ENCODE measurements around the gene TRPM4. TPM values are rescaled to one million over a fixed set of nuclear protein-coding genes. Genes with fewer than 3 reads are reported as not detected.
"Not testable (repeated sequence)": the region's sequence is repeated elsewhere in the genome, so short reads cannot be mapped to it uniquely, and the experiment has no call there.

TRPM4 gene
- total RNA-seq, 2 experiments from 2014 or later, result 1.5 to 1.9 TPM

- Mint-ChIP-seq H3K27ac (no peak overlapping the region), H3K9me3 (ENCODE audit: low read depth) (no peaks in the 10 kb centered on the region), H3K4me3 (no peak overlapping the region), H3K4me1 (no peaks in the 10 kb centered on the region), H3K27me3 (peaks cover 7% of the 10 kb centered on the region), H3K36me3 (ENCODE audit: low read depth) (no peaks in the 10 kb centered on the region)
- intact Hi-C loops (cut with DNase I, micrococcal nuclease), result no loop called here
- CTCF ChIA-PET, result no interaction called here
- no peak for DNase-seq
- ATAC-seq, result no peak
- POLR2A ChIA-PET, result no interaction called here
These were observed 10.3 kb downstream of the TRPM4 start for GRCh38 chr19:49167857-49168409.

GRCh38 chr19:49168421-49168820 lies 10.8 kb downstream of the TRPM4 start:
- Mint-ChIP-seq H3K4me3 (no peak overlapping the region), H3K4me1 (no peaks in the 10 kb centered on the region), H3K27me3 (peaks cover 7% of the 10 kb centered on the region), H3K27ac (no peak overlapping the region), H3K36me3 (ENCODE audit: low read depth) (no peaks in the 10 kb centered on the region), H3K9me3 (ENCODE audit: low read depth) (no peaks in the 10 kb centered on the region)
- intact Hi-C loops (cut with DNase I, micrococcal nuclease), result no loop called here
- ChIA-PET POLR2A (no interaction called here), CTCF (no interaction called here)
- no peak for DNase-seq
- no peak for ATAC-seq

GRCh38 chr19:49173198-49173597 lies 15.6 kb downstream of the TRPM4 start:
- intact Hi-C loops (cut with DNase I, micrococcal nuclease), result no loop called here
- POLR2A ChIA-PET, result no interaction called here
- peaks cover 2% of the 10 kb centered on the region for H3K27me3 Mint-ChIP-seq

GRCh38 chr19:49180659-49181058 lies 23.1 kb downstream of the TRPM4 start:
- ChIA-PET POLR2A (no interaction called here), CTCF (interaction anchor here (1.0 kb wide), 1 partner anchor 10 kb away, joined by 4 read pairs; no protein-coding TSS in a partner anchor)
- Mint-ChIP-seq H3K27ac (no peak overlapping the region), H3K36me3 (ENCODE audit: low read depth) (peaks cover 4% of the 10 kb centered on the region), H3K4me1 (peaks cover 5% of the 10 kb centered on the region), H3K9me3 (ENCODE audit: low read depth) (peaks cover 4% of the 10 kb centered on the region), H3K4me3 (no peak overlapping the region), H3K27me3 (peaks cover 5% of the 10 kb centered on the region)
- no peak for ATAC-seq
- DNase-seq, result no peak
- intact Hi-C loops (cut with DNase I, micrococcal nuclease), result no loop called here

More at GRCh38 chr19:49173198-49173597, 15.6 kb downstream of the TRPM4 start:
- CTCF ChIA-PET, result no interaction called here
- no peak for DNase-seq
- peaks cover 5% of the 10 kb centered on the region for H3K4me1 Mint-ChIP-seq
- no peaks in the 10 kb centered on the region for H3K9me3 Mint-ChIP-seq (ENCODE audit: low read depth)
- no peaks in the 10 kb centered on the region for H3K36me3 Mint-ChIP-seq (ENCODE audit: low read depth)
- no peak overlapping the region for H3K4me3 Mint-ChIP-seq
- H3K27ac Mint-ChIP-seq, result no peak overlapping the region
- ATAC-seq, result no peak

GRCh38 chr19:49182010-49182847 lies 24.6 kb downstream of the TRPM4 start:
- intact Hi-C loops (cut with DNase I, micrococcal nuclease); H3K27ac Mint-ChIP-seq; H3K27me3 Mint-ChIP-seq; H3K9me3 Mint-ChIP-seq (ENCODE audit: low read depth); H3K4me3 Mint-ChIP-seq; POLR2A ChIA-PET; H3K36me3 Mint-ChIP-seq (ENCODE audit: low read depth); DNase-seq; ATAC-seq; H3K4me1 Mint-ChIP-seq: not testable (repeated sequence)
- CTCF ChIA-PET, result interaction anchor here (0.6 to 1.3 kb wide), 2 partner anchors 15 to 17 kb away, joined by 3 read pairs; no protein-coding TSS in a partner anchor

GRCh38 chr19:49182848-49183375 lies 25.3 kb downstream of the TRPM4 start:
- no peaks in the 10 kb centered on the region for H3K4me1 Mint-ChIP-seq
- CTCF ChIA-PET, result interaction anchor here (0.6 to 1.3 kb wide), 2 partner anchors 14 to 16 kb away, joined by 3 read pairs; no protein-coding TSS in a partner anchor
- no peak for ATAC-seq

GRCh38 chr19:49186108-49186507 lies 28.5 kb downstream of the TRPM4 start:
- H3K4me1 Mint-ChIP-seq, result peaks cover 7% of the 10 kb centered on the region

More at GRCh38 chr19:49182848-49183375, 25.3 kb downstream of the TRPM4 start:
- H3K27ac Mint-ChIP-seq, result no peak overlapping the region
- DNase-seq, result no peak
- intact Hi-C loops (cut with DNase I, micrococcal nuclease), result no loop called here
- H3K36me3 Mint-ChIP-seq (ENCODE audit: low read depth), result peaks cover 4% of the 10 kb centered on the region
- no peak overlapping the region for H3K4me3 Mint-ChIP-seq
- peaks cover 8% of the 10 kb centered on the region for H3K27me3 Mint-ChIP-seq
- POLR2A ChIA-PET, result no interaction called here
- peaks cover 4% of the 10 kb centered on the region for H3K9me3 Mint-ChIP-seq (ENCODE audit: low read depth)

GRCh38 chr19:49188626-49189200 lies 31.1 kb downstream of the TRPM4 start:
- Mint-ChIP-seq H3K4me3 (no peak overlapping the region), H3K9me3 (ENCODE audit: low read depth) (peaks cover 6% of the 10 kb centered on the region), H3K4me1 (peaks cover 7% of the 10 kb centered on the region), H3K27ac (no peak overlapping the region), H3K27me3 (peaks cover 5% of the 10 kb centered on the region), H3K36me3 (ENCODE audit: low read depth) (peaks cover 4% of the 10 kb centered on the region)
- intact Hi-C loops (cut with DNase I, micrococcal nuclease), result no loop called here
- no peak for DNase-seq
- ChIA-PET POLR2A (interaction anchor here (0.7 kb wide), 1 partner anchor 313 kb away, joined by 3 read pairs; no protein-coding TSS in a partner anchor), CTCF (interaction anchor here (0.7 to 3.3 kb wide), 4 partner anchors 9 to 33 kb away, joined by 4 to 23 read pairs (median 4); no protein-coding TSS in a partner anchor)
- no peak for ATAC-seq

More at GRCh38 chr19:49186108-49186507, 28.5 kb downstream of the TRPM4 start:
- Mint-ChIP-seq H3K27me3 (peaks cover 5% of the 10 kb centered on the region), H3K36me3 (ENCODE audit: low read depth) (peaks cover 4% of the 10 kb centered on the region), H3K9me3 (ENCODE audit: low read depth) (peaks cover 6% of the 10 kb centered on the region), H3K4me3 (no peak overlapping the region), H3K27ac (no peak overlapping the region)
- no peak for ATAC-seq
- ChIA-PET POLR2A (no interaction called here), CTCF (interaction anchor here (0.7 to 3.3 kb wide), 3 partner anchors 12 to 477 kb away, joined by 3 to 23 read pairs (median 3); no protein-coding TSS in a partner anchor)
- no peak for DNase-seq
- intact Hi-C loops (cut with DNase I, micrococcal nuclease), result no loop called here

GRCh38 chr19:49189259-49189658 lies 31.7 kb downstream of the TRPM4 start:
- DNase-seq (no peak), ATAC-seq (no peak)
- peaks cover 7% of the 10 kb centered on the region for H3K4me1 Mint-ChIP-seq
- H3K27me3 Mint-ChIP-seq, result peaks cover 3% of the 10 kb centered on the region
- H3K4me3 Mint-ChIP-seq, result no peak overlapping the region
- intact Hi-C loops (cut with DNase I, micrococcal nuclease), result no loop called here
- POLR2A ChIA-PET, result interaction anchor here (0.7 kb wide), 1 partner anchor 314 kb away, joined by 3 read pairs; no protein-coding TSS in a partner anchor
- H3K9me3 Mint-ChIP-seq (ENCODE audit: low read depth), result peaks cover 2% of the 10 kb centered on the region
- CTCF ChIA-PET, result interaction anchor here (0.7 to 1.2 kb wide), 3 partner anchors 9 to 32 kb away, joined by 4 to 5 read pairs (median 4); no protein-coding TSS in a partner anchor
- no peak overlapping the region for H3K27ac Mint-ChIP-seq
- no peaks in the 10 kb centered on the region for H3K36me3 Mint-ChIP-seq (ENCODE audit: low read depth)

GRCh38 chr19:49190781-49191180 lies 33.2 kb downstream of the TRPM4 start:
- ATAC-seq (no peak), DNase-seq (no peak)
- ChIA-PET CTCF (no interaction called here), POLR2A (no interaction called here)
- peaks cover 3% of the 10 kb centered on the region for H3K27me3 Mint-ChIP-seq
- H3K4me3 Mint-ChIP-seq, result no peak overlapping the region
- H3K27ac Mint-ChIP-seq, result no peak overlapping the region
- H3K4me1 Mint-ChIP-seq, result peaks cover 7% of the 10 kb centered on the region
- H3K9me3 Mint-ChIP-seq (ENCODE audit: low read depth), result peaks cover 2% of the 10 kb centered on the region
- no peaks in the 10 kb centered on the region for H3K36me3 Mint-ChIP-seq (ENCODE audit: low read depth)
- intact Hi-C loops (cut with DNase I, micrococcal nuclease), result loop anchor here in 1 of 2 experiments (5.0 kb wide), 1 partner anchor 43 kb away; no protein-coding TSS in a partner anchor

- ChIA-PET POLR2A (no interaction called here), CTCF (no interaction called here)
- H3K27me3 Mint-ChIP-seq, result peaks cover 1% of the 10 kb centered on the region
- H3K4me1 Mint-ChIP-seq, result peaks cover 8% of the 10 kb centered on the region
- ATAC-seq (no peak), DNase-seq (no peak)
- H3K27ac Mint-ChIP-seq, result no peak overlapping the region
- H3K9me3 Mint-ChIP-seq (ENCODE audit: low read depth), result peaks cover 2% of the 10 kb centered on the region
- intact Hi-C loops (cut with DNase I, micrococcal nuclease), result loop anchor here in 1 of 2 experiments (5.0 kb wide), 1 partner anchor 47 kb away; no protein-coding TSS in a partner anchor
- H3K4me3 Mint-ChIP-seq, result no peak overlapping the region
- H3K36me3 Mint-ChIP-seq (ENCODE audit: low read depth), result no peaks in the 10 kb centered on the region
These were observed 36.3 kb downstream of the TRPM4 start for GRCh38 chr19:49193822-49194394.

All from activated CD4-positive, alpha-beta T cell treated with anti-CD3 and anti-CD28 coated beads for 36 hours (primary cell).